GM21360 (cell line): ENCODE results near the gene PACSIN3.
A peak's percentile ranks its signal among the peaks of the same experiment; 100 is the strongest.
"Not testable (repeated sequence)": the region's sequence is repeated elsewhere in the genome, so short reads cannot be mapped to it uniquely, and the experiment has no call there.

Experiments
- ATAC-seq: cut with Tn5 transposase; IDR thresholded peaks from one replicate; pipeline ENCODE4 v1.9.1; 2021; ENCODE audit warnings: mild to moderate bottlenecking, moderate library complexity; ENCODE audit not compliant: unreplicated experiment

PACSIN3 gene

GRCh38 chr11:47186076-47186699, at the start of gene PACSIN3:
PACSIN3 (minus strand) TSS chr11:47186434; CDS start chr11:47182727, 3,707 bp downstream.
- ATAC-seq = peak; percentile 53

GRCh38 chr11:47235163-47235562, 48.9 kb upstream of the PACSIN3 start:
- no peak for ATAC-seq

GRCh38 chr11:47234669-47235100, 48.5 kb upstream of the PACSIN3 start:
- no peak for ATAC-seq

GRCh38 chr11:47233989-47234668, 47.9 kb upstream of the PACSIN3 start:
- no peak for ATAC-seq

GRCh38 chr11:47233051-47233450, 46.8 kb upstream of the PACSIN3 start:
- no peak for ATAC-seq

GRCh38 chr11:47229161-47229560, 42.9 kb upstream of the PACSIN3 start:
- ATAC-seq = no peak

GRCh38 chr11:47225552-47226400, 39.5 kb upstream of the PACSIN3 start:
- peak; percentile 81 for ATAC-seq

- ATAC-seq = no peak
Measured at GRCh38 chr11:47222696-47223095, 36.5 kb upstream of the PACSIN3 start.

- ATAC-seq = no peak
Measured at GRCh38 chr11:47220401-47220821, 34.2 kb upstream of the PACSIN3 start.

GRCh38 chr11:47216121-47216798, 30.0 kb upstream of the PACSIN3 start:
- ATAC-seq = peak; percentile 43

GRCh38 chr11:47215366-47215910, 29.2 kb upstream of the PACSIN3 start:
- no peak for ATAC-seq

GRCh38 chr11:47213950-47214565, 27.8 kb upstream of the PACSIN3 start:
- peak; percentile 57 for ATAC-seq

- no peak for ATAC-seq
Measured at GRCh38 chr11:47212938-47213337, 26.7 kb upstream of the PACSIN3 start.

GRCh38 chr11:47208628-47209027, 22.4 kb upstream of the PACSIN3 start:
- no peak for ATAC-seq

GRCh38 chr11:47208008-47208552, 21.8 kb upstream of the PACSIN3 start:
- ATAC-seq = not testable (repeated sequence)

- no peak for ATAC-seq
Measured at GRCh38 chr11:47207459-47207858, 21.2 kb upstream of the PACSIN3 start.

GRCh38 chr11:47206577-47206976, 20.3 kb upstream of the PACSIN3 start:
- ATAC-seq = not testable (repeated sequence)

- no peak for ATAC-seq
Measured at GRCh38 chr11:47204637-47204989, 18.4 kb upstream of the PACSIN3 start.

GRCh38 chr11:47202576-47202975, 16.3 kb upstream of the PACSIN3 start:
- no peak for ATAC-seq

- no peak for ATAC-seq
Measured at GRCh38 chr11:47201015-47201414, 14.8 kb upstream of the PACSIN3 start.
